ENCODE data around the gene SOX5.

DNA sequence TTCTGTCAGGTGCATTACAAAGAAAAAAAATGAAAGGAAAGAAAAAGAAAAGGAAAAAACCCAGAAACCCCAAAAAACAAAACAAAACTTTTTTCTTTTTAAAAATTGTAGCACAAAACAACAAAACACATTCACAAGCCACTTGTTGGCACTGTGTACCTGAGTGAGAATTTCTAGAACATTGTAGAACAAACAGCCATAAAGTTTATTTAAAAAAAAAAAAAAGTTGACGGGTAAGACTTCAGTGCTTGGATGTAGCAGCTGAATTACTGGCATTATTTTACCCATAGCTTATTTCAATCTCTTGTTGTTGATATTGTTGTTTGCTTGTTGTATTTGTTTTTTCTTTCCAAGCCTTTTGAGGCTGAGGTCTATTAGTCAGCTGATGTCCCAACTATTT, 415.8 kb downstream of the SOX5 start:
- TF ChIP-seq POLR2A (IDR thresholded peaks at IDR 0.05) = no peak
- TF ChIP-seq, protein P1, sequence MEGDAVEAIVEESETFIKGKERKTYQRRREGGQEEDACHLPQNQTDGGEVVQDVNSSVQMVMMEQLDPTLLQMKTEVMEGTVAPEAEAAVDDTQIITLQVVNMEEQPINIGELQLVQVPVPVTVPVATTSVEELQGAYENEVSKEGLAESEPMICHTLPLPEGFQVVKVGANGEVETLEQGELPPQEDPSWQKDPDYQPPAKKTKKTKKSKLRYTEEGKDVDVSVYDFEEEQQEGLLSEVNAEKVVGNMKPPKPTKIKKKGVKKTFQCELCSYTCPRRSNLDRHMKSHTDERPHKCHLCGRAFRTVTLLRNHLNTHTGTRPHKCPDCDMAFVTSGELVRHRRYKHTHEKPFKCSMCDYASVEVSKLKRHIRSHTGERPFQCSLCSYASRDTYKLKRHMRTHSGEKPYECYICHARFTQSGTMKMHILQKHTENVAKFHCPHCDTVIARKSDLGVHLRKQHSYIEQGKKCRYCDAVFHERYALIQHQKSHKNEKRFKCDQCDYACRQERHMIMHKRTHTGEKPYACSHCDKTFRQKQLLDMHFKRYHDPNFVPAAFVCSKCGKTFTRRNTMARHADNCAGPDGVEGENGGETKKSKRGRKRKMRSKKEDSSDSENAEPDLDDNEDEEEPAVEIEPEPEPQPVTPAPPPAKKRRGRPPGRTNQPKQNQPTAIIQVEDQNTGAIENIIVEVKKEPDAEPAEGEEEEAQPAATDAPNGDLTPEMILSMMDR (IDR thresholded peaks at IDR 0.05) = no peak

All from esophagus squamous epithelium (tissue), 4 donors.